ENCODE results near the gene RAD54L2.

Gene RAD54L2

DNA sequence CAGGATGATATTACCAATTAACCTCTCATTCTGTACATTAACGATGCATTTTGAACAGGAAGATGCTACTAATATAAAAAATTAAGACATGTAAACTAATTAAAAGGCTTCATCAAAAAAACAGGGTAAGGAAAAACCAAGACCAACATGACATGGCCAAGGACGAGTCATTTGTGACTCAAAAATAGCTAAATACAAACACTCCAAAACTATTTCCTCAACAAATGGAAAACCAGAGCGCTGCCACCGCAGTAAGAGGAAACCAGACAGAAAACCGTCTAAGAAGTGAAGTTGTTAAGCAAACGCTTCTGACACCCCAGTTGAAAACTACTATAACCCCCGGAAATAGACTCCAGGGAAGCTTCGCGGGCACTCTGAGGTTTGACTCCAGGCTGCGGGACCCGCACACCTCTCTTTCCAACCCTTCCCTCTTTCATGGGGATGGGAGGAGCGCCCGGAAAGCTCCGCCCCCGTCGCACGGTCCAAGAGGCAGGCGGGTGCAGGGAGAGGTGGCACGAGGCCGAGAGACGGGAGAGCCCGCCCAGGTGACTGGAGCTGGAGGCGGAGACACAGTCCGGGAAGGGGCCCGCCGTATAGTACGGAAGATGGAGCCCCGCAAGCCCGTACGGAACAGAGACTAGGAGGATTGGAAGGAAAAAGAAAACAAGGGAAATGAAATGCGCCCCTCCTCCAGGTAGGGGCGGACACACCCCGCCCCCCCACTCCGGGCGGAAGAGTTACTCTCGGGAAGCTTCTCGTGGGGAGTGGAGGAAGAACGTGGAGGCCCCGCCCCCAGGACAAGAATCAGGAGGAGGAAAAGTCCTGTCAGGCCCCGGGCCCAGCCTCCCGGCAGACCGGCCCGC, 39.4 kb upstream of the RAD54L2 start (continued):
- TF ChIP-seq ZNF580 (tag by site-specific recombination; IDR thresholded peaks at IDR 0.05): no peak
- no peak for TF ChIP-seq ZNF704 (tag by site-specific recombination; IDR thresholded peaks at IDR 0.05)
- no peak for TF ChIP-seq ZNF792 (tag by site-specific recombination; IDR thresholded peaks at IDR 0.05)
- TF ChIP-seq ZNF394 (tag by site-specific recombination; IDR thresholded peaks at IDR 0.05; ENCODE audit: borderline replicate concordance): no peak
- TF ChIP-seq ZBTB1 (tag by site-specific recombination; IDR thresholded peaks at IDR 0.05): no peak
- no peak for TF ChIP-seq ZNF747 (tag by site-specific recombination; IDR thresholded peaks at IDR 0.05)
- no peak for TF ChIP-seq ZFP3 (tag by site-specific recombination; IDR thresholded peaks at IDR 0.05; ENCODE audit: low read depth)
- no peak for TF ChIP-seq ZNF426 (tag by site-specific recombination; IDR thresholded peaks at IDR 0.05)
- no peak; the same call in 1 of the 2 replicates for TF ChIP-seq SP7 (tag by site-specific recombination; IDR thresholded peaks at IDR 0.05)
- no peak; the same call in 1 of the 2 replicates for TF ChIP-seq ZSCAN30 (tag by site-specific recombination; IDR thresholded peaks at IDR 0.05)
- no peak for TF ChIP-seq ZNF169 (tag by site-specific recombination; IDR thresholded peaks at IDR 0.05)
- TF ChIP-seq OVOL3 (tag by site-specific recombination; IDR thresholded peaks at IDR 0.05): no peak
- peak; percentile 84 for TF ChIP-seq KLF9 (tag by site-specific recombination; IDR thresholded peaks at IDR 0.05; ENCODE audit: low read depth)
- no peak for TF ChIP-seq ZNF10 (tag by site-specific recombination; IDR thresholded peaks at IDR 0.05)
- no peak for TF ChIP-seq ZNF133 (tag by site-specific recombination; IDR thresholded peaks at IDR 0.05)
- TF ChIP-seq, protein P1, sequence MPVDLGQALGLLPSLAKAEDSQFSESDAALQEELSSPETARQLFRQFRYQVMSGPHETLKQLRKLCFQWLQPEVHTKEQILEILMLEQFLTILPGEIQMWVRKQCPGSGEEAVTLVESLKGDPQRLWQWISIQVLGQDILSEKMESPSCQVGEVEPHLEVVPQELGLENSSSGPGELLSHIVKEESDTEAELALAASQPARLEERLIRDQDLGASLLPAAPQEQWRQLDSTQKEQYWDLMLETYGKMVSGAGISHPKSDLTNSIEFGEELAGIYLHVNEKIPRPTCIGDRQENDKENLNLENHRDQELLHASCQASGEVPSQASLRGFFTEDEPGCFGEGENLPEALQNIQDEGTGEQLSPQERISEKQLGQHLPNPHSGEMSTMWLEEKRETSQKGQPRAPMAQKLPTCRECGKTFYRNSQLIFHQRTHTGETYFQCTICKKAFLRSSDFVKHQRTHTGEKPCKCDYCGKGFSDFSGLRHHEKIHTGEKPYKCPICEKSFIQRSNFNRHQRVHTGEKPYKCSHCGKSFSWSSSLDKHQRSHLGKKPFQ (tag by site-specific recombination; IDR thresholded peaks at IDR 0.05): no peak
- TF ChIP-seq, protein P2, sequence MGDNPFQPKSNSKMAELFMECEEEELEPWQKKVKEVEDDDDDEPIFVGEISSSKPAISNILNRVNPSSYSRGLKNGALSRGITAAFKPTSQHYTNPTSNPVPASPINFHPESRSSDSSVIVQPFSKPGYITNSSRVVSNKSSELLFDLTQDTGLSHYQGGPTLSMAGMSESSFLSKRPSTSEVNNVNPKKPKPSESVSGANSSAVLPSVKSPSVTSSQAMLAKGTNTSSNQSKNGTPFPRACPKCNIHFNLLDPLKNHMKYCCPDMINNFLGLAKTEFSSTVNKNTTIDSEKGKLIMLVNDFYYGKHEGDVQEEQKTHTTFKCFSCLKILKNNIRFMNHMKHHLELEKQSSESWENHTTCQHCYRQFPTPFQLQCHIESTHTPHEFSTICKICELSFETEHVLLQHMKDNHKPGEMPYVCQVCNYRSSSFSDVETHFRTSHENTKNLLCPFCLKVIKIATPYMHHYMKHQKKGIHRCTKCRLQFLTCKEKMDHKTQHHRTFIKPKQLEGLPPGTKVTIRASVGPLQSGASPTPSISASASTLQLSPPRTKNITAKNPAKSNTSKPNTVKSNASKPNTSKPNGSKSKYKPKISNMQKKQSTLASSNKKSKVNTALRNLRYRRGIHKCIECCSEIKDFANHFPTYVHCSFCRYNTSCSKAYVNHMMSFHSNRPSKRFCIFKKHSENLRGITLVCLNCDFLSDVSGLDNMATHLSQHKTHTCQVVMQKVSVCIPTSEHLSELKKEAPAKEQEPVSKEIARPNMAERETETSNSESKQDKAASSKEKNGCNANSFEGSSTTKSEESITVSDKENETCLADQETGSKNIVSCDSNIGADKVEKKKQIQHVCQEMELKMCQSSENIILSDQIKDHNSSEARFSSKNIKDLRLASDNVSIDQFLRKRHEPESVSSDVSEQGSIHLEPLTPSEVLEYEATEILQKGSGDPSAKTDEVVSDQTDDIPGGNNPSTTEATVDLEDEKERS (tag by site-specific recombination; IDR thresholded peaks at IDR 0.05): no peak
- 0 out of 2 replicates have a peak, but pooled peaks have one; percentile 49 for TF ChIP-seq ZNF600 (tag by site-specific recombination; IDR thresholded peaks at IDR 0.05)
- TF ChIP-seq, protein P3, sequence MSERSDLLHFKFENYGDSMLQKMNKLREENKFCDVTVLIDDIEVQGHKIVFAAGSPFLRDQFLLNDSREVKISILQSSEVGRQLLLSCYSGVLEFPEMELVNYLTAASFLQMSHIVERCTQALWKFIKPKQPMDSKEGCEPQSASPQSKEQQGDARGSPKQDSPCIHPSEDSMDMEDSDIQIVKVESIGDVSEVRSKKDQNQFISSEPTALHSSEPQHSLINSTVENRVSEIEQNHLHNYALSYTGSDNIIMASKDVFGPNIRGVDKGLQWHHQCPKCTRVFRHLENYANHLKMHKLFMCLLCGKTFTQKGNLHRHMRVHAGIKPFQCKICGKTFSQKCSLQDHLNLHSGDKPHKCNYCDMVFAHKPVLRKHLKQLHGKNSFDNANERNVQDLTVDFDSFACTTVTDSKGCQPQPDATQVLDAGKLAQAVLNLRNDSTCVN (tag by site-specific recombination; optimal IDR thresholded peaks at IDR 0.05): peak; percentile 45
- TF ChIP-seq ZFP69B (tag by site-specific recombination; IDR thresholded peaks at IDR 0.05): no peak
- TF ChIP-seq ZNF423 (tag by site-specific recombination; IDR thresholded peaks at IDR 0.05): no peak
- no peak for TF ChIP-seq ZIC2 (tag by site-specific recombination; IDR thresholded peaks at IDR 0.05)
- no peak for TF ChIP-seq ZNF544 (tag by site-specific recombination; IDR thresholded peaks at IDR 0.05)
- TF ChIP-seq ZFP37 (tag by site-specific recombination; IDR thresholded peaks at IDR 0.05): no peak
- no peak for TF ChIP-seq ZBTB21 (tag by site-specific recombination; IDR thresholded peaks at IDR 0.05)
- TF ChIP-seq ZNF223 (tag by site-specific recombination; IDR thresholded peaks at IDR 0.05): no peak
- TF ChIP-seq, protein P4, sequence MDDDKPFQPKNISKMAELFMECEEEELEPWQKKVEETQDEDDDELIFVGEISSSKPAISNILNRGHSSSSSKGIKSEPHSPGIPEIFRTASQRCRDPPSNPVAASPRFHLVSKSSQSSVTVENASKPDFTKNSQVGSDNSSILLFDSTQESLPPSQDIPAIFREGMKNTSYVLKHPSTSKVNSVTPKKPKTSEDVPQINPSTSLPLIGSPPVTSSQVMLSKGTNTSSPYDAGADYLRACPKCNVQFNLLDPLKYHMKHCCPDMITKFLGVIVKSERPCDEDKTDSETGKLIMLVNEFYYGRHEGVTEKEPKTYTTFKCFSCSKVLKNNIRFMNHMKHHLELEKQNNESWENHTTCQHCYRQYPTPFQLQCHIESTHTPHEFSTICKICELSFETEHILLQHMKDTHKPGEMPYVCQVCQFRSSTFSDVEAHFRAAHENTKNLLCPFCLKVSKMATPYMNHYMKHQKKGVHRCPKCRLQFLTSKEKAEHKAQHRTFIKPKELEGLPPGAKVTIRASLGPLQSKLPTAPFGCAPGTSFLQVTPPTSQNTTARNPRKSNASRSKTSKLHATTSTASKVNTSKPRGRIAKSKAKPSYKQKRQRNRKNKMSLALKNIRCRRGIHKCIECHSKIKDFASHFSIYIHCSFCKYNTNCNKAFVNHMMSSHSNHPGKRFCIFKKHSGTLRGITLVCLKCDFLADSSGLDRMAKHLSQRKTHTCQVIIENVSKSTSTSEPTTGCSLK (tag by site-specific recombination; IDR thresholded peaks at IDR 0.05): no peak
- 0 out of 2 replicates have a peak, but pooled peaks have one; percentile 49 for TF ChIP-seq TRIM28 (IDR thresholded peaks at IDR 0.05; ENCODE audit: borderline replicate concordance, low read length)
- TF ChIP-seq ZNF391 (tag by site-specific recombination; IDR thresholded peaks at IDR 0.05; ENCODE audit: borderline replicate concordance, low read depth): no peak
- peak; percentile 59 for TF ChIP-seq KLF10 (tag by site-specific recombination; IDR thresholded peaks at IDR 0.05)
- no peak for TF ChIP-seq ZNF274 (IDR thresholded peaks at IDR 0.05; ENCODE audit: low read length)
- no peak for TF ChIP-seq ZNF274 (tag by site-specific recombination; IDR thresholded peaks at IDR 0.05; ENCODE audit: borderline replicate concordance)

Data from HEK293 (cell line).